DMS53 treated with DMSO at 0.1 percent for 48 hours (cell line): ENCODE data around the gene ITSN2.

ENCODE experiments used
- DNase-seq: peaks from one replicate; lab custom pipeline; 2025; ENCODE audit not compliant: unreplicated experiment; lab: John Stamatoyannopoulos, UW

Gene ITSN2

GRCh38 chr2:24337890-24338289 is 22.4 kb downstream of the ITSN2 start:
- no peak for DNase-seq

GRCh38 chr2:24336811-24337210 is 23.5 kb downstream of the ITSN2 start:
- no peak for DNase-seq

DNA sequence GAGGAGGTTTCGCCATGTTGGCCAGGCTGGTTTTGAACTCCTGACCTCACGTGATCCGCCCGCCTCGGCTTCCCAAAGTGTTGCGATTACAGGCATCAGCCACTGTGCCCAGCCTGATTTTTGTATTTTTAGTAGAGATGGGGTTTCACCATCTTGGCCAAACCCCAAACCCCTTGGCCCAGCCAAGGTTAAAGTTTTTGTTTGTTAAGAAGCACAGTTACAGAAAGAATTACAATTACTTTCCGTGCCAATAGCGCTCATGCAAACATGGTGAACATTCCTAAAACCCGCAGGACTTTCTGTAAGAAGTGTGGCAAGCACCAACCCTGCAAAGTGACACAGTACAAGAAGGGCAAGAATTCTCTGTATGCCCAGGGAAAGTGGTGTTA is 26.1 kb downstream of the ITSN2 start:
- no peak for DNase-seq

- DNase-seq: no peak
Measured at GRCh38 chr2:24332791-24333540, 27.4 kb downstream of the ITSN2 start.

- DNase-seq: no peak
Measured at GRCh38 chr2:24330161-24330560, 30.2 kb downstream of the ITSN2 start.

DNA sequence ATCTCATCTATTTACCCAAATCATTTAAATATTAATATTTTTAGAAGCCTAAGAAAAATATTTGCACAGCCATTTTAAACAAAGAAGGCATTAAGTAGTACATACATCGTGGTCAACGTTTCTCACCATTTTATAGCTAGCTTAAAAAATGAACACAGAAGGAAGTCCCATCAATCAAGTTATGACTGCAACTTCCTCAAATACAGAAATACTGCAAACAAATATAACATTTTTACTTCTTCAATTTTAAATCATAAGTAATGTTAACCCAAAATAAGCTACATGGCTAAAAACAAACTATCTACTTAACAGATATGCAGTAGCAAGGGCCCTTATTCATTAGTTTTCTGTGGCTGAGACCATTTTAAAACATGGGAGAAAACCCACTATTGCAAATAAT is 30.6 kb downstream of the ITSN2 start:
- no peak for DNase-seq

- no peak for DNase-seq
Measured at GRCh38 chr2:24328010-24328409, 32.3 kb downstream of the ITSN2 start.

DNA sequence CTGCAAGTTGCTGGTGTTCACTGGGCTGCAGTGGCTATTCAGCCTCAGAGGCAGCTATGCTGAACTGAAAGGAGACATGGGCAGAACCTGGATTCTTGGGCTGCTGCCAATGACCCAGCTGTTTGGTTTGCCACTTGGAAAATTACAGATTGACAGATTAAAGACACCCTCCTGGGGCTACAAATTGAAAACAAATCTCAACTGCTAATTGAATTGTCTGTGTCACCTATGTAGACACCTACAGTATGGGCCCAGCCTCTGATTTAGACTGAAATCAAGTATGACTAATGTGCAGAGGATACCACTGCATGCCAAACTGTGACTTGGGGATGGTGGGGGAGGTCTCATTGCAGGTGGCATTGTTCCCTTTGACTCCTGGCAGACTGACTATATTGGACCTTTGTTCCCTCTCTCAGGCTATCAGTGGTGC is 42.8 kb downstream of the ITSN2 start:
- DNase-seq: no peak

GRCh38 chr2:24315669-24316068 is 44.7 kb downstream of the ITSN2 start:
- no peak for DNase-seq

DNA sequence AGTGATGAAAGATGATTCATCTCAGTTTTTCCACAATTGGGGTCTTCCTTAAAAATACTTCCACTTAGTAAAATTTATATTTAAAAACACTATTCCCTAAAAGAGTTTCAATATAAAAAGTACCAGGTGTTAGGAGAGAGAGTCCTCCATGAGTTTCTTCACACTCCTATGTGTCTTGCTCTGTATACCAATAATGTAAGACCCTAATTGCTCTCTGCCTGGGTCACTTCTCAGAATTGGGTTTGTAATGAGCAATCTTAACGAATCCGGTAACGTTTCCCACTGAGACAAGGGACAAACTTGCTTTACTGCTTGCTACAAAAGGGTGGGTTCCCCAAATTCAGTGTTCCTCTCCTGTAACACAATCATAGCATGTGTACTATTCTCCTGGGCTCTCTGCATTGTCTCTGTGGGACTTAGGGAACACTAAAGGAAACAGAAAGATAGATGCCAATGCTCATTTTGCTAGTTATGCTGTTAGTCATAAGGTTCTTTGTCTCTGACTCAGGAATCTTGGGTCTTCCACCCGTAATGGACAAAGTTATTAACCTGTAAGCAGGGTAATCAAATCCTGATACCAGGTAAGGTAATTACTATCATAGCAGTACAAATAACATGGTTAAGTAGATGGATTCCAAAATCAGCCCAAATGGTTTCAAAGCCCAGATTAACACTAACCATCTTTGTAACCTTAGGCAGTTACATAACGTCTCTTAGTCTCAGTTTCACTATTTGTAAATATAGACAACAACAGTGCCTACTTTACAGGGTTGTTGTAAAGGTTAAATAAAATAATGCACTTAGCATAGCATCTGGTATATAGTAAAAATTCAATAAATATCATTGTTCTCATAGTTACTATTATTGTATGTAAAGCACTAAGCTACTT is 46.3 kb downstream of the ITSN2 start:
- no peak for DNase-seq

DNA sequence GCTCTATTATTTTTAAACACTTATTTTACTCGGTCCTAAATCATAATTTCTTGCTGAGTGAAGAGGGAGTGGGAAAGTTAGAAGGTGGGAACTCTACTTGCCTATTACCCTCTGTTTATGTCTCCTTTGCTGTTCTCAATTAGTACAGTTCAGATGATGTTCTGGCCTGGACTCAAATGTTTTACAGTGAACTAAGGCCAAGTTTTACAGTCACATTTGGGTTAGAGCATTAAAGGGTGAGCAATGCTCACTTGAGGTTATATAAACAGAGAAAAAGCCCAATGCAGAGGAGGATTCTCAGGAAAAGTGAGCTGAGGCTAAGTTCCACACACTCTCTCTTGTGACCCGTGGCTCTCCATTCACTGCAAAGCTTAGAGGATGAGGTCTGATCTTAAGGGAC is 52.4 kb downstream of the ITSN2 start:
- no peak for DNase-seq

GRCh38 chr2:24304631-24305030 is 55.7 kb downstream of the ITSN2 start:
- DNase-seq: no peak

GRCh38 chr2:24304098-24304497 is 56.2 kb downstream of the ITSN2 start:
- DNase-seq: no peak

DNA sequence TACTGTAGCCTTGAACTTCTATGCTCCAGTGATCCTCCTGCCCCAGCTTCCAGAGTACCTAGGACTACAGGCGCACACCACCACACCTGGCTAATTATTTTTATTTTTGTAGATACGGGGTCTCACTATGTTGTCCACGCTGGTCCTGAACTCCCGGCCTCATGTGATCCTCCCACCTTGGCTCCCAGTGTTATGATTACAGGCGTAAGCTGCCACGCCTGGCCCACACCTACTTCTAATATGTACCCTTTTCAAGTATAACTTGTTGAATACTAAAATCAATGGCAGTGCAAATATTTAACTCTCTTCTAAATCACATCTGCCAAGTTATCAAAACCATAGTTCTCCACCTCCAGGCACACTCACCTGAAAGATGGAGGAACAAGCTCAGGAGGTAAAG is 58.7 kb downstream of the ITSN2 start:
- DNase-seq: no peak

DNA sequence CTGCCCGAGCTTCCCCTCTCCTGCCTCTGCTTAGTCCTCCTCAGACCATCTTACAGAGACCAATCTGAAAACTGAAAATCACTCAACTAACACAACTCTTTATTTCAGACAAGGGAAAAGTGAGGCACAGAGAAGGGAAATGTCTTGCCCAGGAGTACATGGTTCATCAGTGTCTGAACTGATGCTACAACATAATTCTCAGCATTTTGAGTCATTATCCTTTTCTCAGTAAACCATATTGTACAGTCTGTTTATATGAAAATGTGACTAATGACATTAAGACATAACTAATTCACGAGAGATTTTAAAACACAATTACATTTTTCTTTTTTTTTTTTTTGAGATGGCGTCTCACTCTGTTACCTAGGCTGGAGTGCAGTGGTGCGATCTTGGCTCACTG is 62.7 kb downstream of the ITSN2 start:
- DNase-seq: no peak

DNA sequence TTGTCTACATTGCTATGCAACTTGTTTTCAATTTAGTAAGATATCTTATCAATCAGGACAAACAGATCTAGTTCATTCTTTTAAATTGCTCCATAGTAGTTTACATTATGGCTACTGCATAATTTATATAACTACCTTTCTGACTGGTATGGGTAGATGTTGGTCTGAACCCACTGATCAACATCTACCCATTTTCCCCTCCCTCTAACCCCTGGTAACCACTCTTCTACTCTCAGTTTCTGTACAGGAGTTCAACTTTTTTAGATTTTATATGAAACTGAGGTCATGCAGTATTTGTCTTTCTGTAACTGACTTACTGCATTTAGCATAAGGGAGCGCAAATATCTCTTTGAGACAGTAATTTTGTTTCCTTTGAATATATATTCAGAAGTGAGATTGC is 73.2 kb downstream of the ITSN2 start:
- no peak for DNase-seq

- no peak for DNase-seq
Measured at GRCh38 chr2:24285484-24286152, 74.7 kb downstream of the ITSN2 start.

- no peak for DNase-seq
Measured at GRCh38 chr2:24280645-24281044, 79.7 kb downstream of the ITSN2 start.

DNA sequence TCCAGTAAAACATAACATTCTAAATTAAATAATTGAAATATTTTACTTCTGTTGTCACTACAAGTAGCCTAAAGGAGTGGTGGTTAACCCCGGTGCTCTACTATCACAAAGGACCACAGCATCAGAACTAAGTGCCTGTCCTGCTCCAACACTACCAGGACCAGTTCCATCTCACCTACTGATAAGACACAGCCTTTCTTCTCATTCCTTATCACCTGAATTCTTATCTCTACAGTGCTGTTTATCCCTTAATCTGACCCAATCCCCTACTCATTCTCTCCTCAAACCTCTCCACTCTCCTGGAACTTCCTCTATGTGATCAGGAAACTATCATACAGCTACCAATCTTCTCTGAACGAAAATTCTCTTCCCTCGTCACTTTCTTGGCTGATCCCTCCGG is 80.2 kb downstream of the ITSN2 start:
- DNase-seq: no peak

GRCh38 chr2:24276349-24276899 is 83.9 kb downstream of the ITSN2 start:
- no peak for DNase-seq

- no peak for DNase-seq
Measured at GRCh38 chr2:24274809-24275208, 85.5 kb downstream of the ITSN2 start.

- DNase-seq: no peak
Measured at GRCh38 chr2:24273598-24273997, 86.7 kb downstream of the ITSN2 start.
